ENCODE results near the gene ERBB4.

- no peak for TF ChIP-seq POLR2AphosphoS5 (IDR thresholded peaks at IDR 0.05)
- no peak for TF ChIP-seq CTCF (IDR thresholded peaks at IDR 0.05)
- no peak for TF ChIP-seq POLR2A (IDR thresholded peaks at IDR 0.05)
These were observed 255.8 kb downstream of the ERBB4 start for GRCh38 chr2:212282671-212283261.
